Measurements from ENCODE around the gene DCST1. TPM values are rescaled to one million over a fixed set of nuclear protein-coding genes. Genes with fewer than 3 reads are reported as not detected.

DCST1 gene
- total RNA-seq, 3 donors from 2014 or later: not detected

DNA sequence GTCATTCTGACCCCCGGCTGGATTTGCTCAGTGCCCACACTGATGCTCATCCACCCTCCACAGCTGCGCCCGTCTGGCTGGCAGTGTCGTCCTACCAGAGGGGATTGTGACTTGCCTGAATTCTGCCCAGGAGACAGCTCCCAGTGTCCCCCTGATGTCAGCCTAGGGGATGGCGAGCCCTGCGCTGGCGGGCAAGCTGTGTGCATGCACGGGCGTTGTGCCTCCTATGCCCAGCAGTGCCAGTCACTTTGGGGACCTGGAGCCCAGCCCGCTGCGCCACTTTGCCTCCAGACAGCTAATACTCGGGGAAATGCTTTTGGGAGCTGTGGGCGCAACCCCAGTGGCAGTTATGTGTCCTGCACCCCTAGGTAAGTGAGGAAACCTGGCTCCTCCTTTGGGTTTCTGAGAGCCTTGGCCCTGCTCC, 24.2 kb downstream of the DCST1 start:
- no peak for DNase-seq
- H3K27me3 Mint-ChIP-seq (ENCODE audit: low read depth): no peaks in the 10 kb centered on the region
- peaks cover 19% of the 10 kb centered on the region for H3K4me1 Mint-ChIP-seq (ENCODE audit: low read depth)
- H3K9me3 Mint-ChIP-seq: no peaks in the 10 kb centered on the region
- no peak for ATAC-seq
- H3K36me3 Mint-ChIP-seq (ENCODE audit: insufficient read depth): peaks cover 10% of the 10 kb centered on the region
- no peak overlapping the region for H3K4me3 Mint-ChIP-seq

- no peak for ATAC-seq
- Mint-ChIP-seq H3K4me3 (no peak overlapping the region), H3K27me3 (ENCODE audit: low read depth) (no peaks in the 10 kb centered on the region), H3K9me3 (no peaks in the 10 kb centered on the region), H3K36me3 (ENCODE audit: insufficient read depth) (peaks cover 10% of the 10 kb centered on the region), H3K4me1 (ENCODE audit: low read depth) (peaks cover 30% of the 10 kb centered on the region)
- DNase-seq: no peak
These were observed 27.1 kb downstream of the DCST1 start for GRCh38 chr1:155060736-155061135.

GRCh38 chr1:155061381-155062150, 27.9 kb downstream of the DCST1 start:
- H3K4me1 Mint-ChIP-seq (ENCODE audit: low read depth): peaks cover 30% of the 10 kb centered on the region
- H3K36me3 Mint-ChIP-seq (ENCODE audit: insufficient read depth): peaks cover 7% of the 10 kb centered on the region
- no peaks in the 10 kb centered on the region for H3K27me3 Mint-ChIP-seq (ENCODE audit: low read depth)
- DNase-seq (peak; percentile 97), ATAC-seq (peak; percentile 59 to 61)
- H3K4me3 Mint-ChIP-seq: peak overlapping the region; percentile 37
- H3K9me3 Mint-ChIP-seq: no peaks in the 10 kb centered on the region

- DNase-seq: no peak
- Mint-ChIP-seq H3K36me3 (ENCODE audit: insufficient read depth) (peaks cover 8% of the 10 kb centered on the region), H3K27me3 (ENCODE audit: low read depth) (no peaks in the 10 kb centered on the region), H3K9me3 (no peaks in the 10 kb centered on the region), H3K4me1 (ENCODE audit: low read depth) (peaks cover 30% of the 10 kb centered on the region), H3K4me3 (no peak overlapping the region)
- no peak for ATAC-seq
These were observed 28.6 kb downstream of the DCST1 start for GRCh38 chr1:155062151-155062686.

DNA sequence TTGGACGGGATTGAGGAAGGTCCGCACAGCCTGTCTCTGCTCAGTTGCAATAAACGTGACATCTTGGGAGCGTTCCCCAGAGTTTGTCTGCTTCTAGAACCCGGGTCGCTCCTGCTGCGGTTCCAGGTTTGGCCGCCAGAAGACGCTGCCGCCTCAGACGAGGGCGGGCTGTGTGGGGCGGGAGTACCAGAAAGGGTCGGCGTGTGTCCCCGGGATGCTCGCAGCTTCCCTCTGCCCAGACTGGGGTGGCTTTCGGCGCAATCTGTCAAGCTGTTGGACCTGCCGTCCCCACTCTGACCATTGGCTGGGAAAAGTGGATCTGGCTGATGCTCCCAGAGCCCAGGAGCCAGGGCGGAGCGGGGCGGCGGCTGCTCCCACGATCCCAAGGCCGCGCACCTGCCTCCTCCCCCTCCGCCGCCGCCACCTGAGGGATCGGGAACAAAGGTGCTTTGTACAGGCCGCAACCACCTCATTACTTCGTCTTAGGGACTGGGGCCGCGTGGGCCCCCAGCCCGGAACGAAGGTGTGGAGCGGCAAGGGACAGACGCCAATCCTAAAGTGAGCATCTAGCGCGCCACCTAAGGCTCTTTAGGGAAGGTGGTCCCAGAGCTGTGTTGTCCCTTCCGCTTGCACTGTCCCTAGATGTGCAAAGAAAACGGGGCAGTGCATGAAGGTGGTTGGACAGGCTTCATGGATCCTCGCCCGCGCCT, 29.2 kb downstream of the DCST1 start:
- H3K36me3 Mint-ChIP-seq (ENCODE audit: insufficient read depth): peaks cover 7% of the 10 kb centered on the region

GRCh38 chr1:155063550-155064110, 30.0 kb downstream of the DCST1 start, which contains the start of gene EFNA4:
TSS of gene EFNA4 (plus strand) at chr1:155063740. CDS start at chr1:155063824, 84 bp downstream.
- Mint-ChIP-seq H3K4me1 (ENCODE audit: low read depth) (peaks cover 30% of the 10 kb centered on the region), H3K4me3 (peak within 1 kb of the TSS; percentile 89), H3K9me3 (no peaks in the 10 kb centered on the region), H3K36me3 (ENCODE audit: insufficient read depth) (peaks cover 7% of the 10 kb centered on the region), H3K27me3 (ENCODE audit: low read depth) (no peaks in the 10 kb centered on the region)
- peak; percentile 73 for DNase-seq
- peak; percentile 87 to 91 for ATAC-seq

More for the DNA sequence above, 29.2 kb downstream of the DCST1 start:
- Mint-ChIP-seq H3K27me3 (ENCODE audit: low read depth) (no peaks in the 10 kb centered on the region), H3K9me3 (no peaks in the 10 kb centered on the region), H3K4me1 (ENCODE audit: low read depth) (peaks cover 30% of the 10 kb centered on the region), H3K4me3 (peak overlapping the region; percentile 89)
- ATAC-seq (peak; percentile 30 to 47), DNase-seq (peak; percentile 68)

GRCh38 chr1:155064111-155064831, 30.6 kb downstream of the DCST1 start:
- peaks cover 30% of the 10 kb centered on the region for H3K4me1 Mint-ChIP-seq (ENCODE audit: low read depth)
- no peaks in the 10 kb centered on the region for H3K27me3 Mint-ChIP-seq (ENCODE audit: low read depth)
- no peaks in the 10 kb centered on the region for H3K9me3 Mint-ChIP-seq
- H3K4me3 Mint-ChIP-seq: peak overlapping the region; percentile 84
- peak; percentile 23 to 42 for ATAC-seq
- DNase-seq: no peak
- peaks cover 6% of the 10 kb centered on the region for H3K36me3 Mint-ChIP-seq (ENCODE audit: insufficient read depth)

DNA sequence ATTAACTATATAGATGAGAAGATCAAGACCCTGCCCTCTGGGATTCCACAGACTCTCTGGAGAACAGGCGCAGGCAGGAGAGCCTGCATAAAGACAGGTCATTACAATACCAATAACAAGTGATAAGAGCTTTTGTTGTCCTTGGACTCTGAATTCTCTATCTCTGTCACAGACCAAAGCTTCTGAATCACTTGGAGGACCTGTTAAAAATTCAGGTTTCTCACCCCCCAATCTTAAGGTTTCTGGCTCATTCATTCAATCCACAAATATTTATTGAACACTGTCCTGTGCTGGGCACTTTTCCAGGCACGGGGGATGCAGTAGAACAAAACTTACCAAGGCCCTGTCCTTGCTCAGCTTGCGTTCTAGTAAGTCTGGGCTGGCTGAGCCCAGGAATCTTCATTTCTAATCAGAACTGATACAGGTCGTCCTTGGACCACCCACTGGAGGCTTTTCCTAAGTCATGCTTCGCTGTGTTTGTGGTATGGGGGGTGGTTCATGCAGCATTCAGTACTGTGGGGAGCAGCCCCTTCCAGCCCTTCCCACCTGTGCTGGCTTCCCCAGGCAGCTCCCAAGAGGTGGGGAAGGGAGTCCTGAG, 31.3 kb downstream of the DCST1 start:
- Mint-ChIP-seq H3K36me3 (ENCODE audit: insufficient read depth) (peaks cover 6% of the 10 kb centered on the region), H3K27me3 (ENCODE audit: low read depth) (no peaks in the 10 kb centered on the region), H3K4me1 (ENCODE audit: low read depth) (peaks cover 30% of the 10 kb centered on the region), H3K4me3 (peak overlapping the region; percentile 84), H3K9me3 (no peaks in the 10 kb centered on the region)
- DNase-seq (no peak), ATAC-seq (no peak)

DNA sequence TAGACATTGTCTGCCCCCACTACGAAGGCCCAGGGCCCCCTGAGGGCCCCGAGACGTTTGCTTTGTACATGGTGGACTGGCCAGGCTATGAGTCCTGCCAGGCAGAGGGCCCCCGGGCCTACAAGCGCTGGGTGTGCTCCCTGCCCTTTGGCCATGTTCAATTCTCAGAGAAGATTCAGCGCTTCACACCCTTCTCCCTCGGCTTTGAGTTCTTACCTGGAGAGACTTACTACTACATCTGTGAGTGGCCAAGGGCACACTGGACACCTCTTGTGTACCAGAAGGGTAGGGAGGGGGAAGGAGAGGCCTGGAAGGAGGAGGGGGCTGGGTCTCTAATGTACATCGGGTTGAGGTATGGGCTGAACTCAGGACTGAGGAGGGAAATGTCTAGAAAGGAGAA, 33.2 kb downstream of the DCST1 start:
- H3K27me3 Mint-ChIP-seq (ENCODE audit: low read depth): no peaks in the 10 kb centered on the region
- DNase-seq (no peak), ATAC-seq (no peak)
- H3K4me1 Mint-ChIP-seq (ENCODE audit: low read depth): peaks cover 31% of the 10 kb centered on the region
- H3K4me3 Mint-ChIP-seq: no peak overlapping the region
- no peaks in the 10 kb centered on the region for H3K9me3 Mint-ChIP-seq
- peaks cover 4% of the 10 kb centered on the region for H3K36me3 Mint-ChIP-seq (ENCODE audit: insufficient read depth)

- Mint-ChIP-seq H3K9me3 (no peaks in the 10 kb centered on the region), H3K4me3 (no peak overlapping the region), H3K4me1 (ENCODE audit: low read depth) (peaks cover 24% of the 10 kb centered on the region), H3K27me3 (ENCODE audit: low read depth) (no peaks in the 10 kb centered on the region), H3K36me3 (ENCODE audit: insufficient read depth) (peaks cover 4% of the 10 kb centered on the region)
- ATAC-seq (no peak), DNase-seq (no peak)
These were observed 35.0 kb downstream of the DCST1 start for GRCh38 chr1:155068599-155068998.

DNA sequence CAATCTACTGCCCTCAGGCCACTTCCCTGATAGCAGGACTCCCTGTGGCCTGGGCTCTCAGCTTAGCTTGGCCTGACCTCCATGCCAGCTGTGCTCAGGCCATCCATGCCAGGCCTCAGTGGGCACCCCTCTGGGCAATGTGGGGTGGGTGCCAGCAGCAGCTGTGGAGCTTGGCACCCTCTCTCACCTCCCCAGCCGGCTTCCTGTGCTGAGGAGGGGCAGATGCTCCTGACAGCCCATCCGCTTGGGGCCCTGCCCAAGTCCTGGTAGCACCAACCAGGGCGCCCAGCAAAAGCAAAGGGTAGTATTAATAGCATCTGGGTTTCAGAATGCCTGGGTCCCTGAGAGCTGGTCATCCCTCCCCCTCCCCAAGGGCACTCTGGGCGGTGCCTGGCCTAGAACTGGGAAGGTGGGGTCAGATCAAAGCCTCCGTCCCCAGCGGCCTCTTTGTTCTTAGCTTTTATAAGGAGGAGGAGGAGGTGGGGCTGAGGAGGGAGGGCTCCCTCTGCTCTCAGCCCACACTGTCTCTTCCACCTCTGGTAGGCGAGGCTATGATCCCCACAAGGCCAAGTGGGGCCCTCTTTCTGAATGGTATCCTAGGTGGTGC, 36.0 kb downstream of the DCST1 start:
- Mint-ChIP-seq H3K4me3 (no peak overlapping the region), H3K4me1 (ENCODE audit: low read depth) (peaks cover 23% of the 10 kb centered on the region), H3K36me3 (ENCODE audit: insufficient read depth) (peaks cover 4% of the 10 kb centered on the region), H3K9me3 (no peaks in the 10 kb centered on the region), H3K27me3 (ENCODE audit: low read depth) (no peaks in the 10 kb centered on the region)
- ATAC-seq (no peak), DNase-seq (no peak)

DNA sequence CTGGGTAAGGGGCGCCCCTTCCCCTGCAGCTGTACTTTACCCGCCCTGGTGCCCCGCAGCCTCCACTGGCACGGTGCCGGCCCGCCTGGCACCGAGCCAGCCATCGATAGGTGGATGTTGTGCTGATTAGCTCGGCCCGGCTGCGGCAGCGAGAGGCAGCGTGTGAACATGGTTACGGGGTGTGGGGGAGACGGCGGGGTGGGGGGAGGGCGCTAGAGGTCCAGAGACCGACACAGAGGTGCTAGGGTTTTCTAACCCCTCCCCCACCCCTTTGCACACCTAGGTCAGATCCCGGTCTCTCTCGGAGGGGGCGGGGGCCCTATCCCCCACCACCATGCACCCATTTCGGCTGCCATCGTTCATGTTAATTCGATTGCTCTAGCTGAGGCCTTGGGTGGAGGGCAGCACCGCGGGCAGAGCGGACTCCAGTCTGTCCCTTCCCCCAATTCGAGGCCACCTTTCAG, 36.6 kb downstream of the DCST1 start:
- peaks cover 18% of the 10 kb centered on the region for H3K4me1 Mint-ChIP-seq (ENCODE audit: low read depth)
- peak overlapping the region; percentile 19 for H3K4me3 Mint-ChIP-seq
- H3K9me3 Mint-ChIP-seq: no peaks in the 10 kb centered on the region
- no peak for ATAC-seq
- H3K36me3 Mint-ChIP-seq (ENCODE audit: insufficient read depth): peaks cover 4% of the 10 kb centered on the region
- H3K27me3 Mint-ChIP-seq (ENCODE audit: low read depth): no peaks in the 10 kb centered on the region
- no peak for DNase-seq
